ENCODE results near the gene DCHS1. TPM values are rescaled to one million over a fixed set of nuclear protein-coding genes. Genes with fewer than 3 reads are reported as not detected.

The DCHS1 gene
- total RNA-seq, 4 donors from 2014 or later, result 22.2 to 59.8 (median 37.8) TPM

DNA sequence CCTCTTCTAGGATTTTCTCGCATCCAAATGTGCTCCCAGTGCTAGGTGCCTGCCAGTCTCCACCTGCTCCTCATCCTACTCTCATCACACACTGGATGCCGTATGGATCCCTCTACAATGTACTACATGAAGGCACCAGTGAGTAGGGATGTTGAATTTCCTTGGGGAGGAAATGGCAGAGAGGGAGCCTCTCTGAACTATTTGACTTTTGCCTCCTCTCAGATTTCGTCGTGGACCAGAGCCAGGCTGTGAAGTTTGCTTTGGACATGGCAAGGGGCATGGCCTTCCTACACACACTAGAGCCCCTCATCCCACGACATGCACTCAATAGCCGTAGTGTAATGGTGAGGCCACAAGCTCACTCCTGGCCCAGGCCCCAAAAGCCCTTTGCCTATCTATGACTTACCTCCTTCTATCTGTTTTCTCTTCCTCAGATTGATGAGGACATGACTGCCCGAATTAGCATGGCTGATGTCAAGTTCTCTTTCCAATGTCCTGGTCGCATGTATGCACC lies 46.0 kb downstream of the DCHS1 start:
- 67 to 68% methylated on average over 3 of the region's 8 CpGs for WGBS, 2 donors (ENCODE audit: low coverage in 1 of 2)
- Histone ChIP-seq H3K4me3 (no peak overlapping the region), H3K36me3 (peaks cover 4 to 41% of the 10 kb centered on the region in 2 donors), H3K9me3 (no peaks in the 10 kb centered on the region), H3K27ac (peak overlapping the region; percentile 89 to 99 (median 98)), H3K4me1 (peaks cover 7 to 85% (median 34%) of the 10 kb centered on the region in 3 donors), H3K27me3 (no peaks in the 10 kb centered on the region)
- TF ChIP-seq, protein P1, sequence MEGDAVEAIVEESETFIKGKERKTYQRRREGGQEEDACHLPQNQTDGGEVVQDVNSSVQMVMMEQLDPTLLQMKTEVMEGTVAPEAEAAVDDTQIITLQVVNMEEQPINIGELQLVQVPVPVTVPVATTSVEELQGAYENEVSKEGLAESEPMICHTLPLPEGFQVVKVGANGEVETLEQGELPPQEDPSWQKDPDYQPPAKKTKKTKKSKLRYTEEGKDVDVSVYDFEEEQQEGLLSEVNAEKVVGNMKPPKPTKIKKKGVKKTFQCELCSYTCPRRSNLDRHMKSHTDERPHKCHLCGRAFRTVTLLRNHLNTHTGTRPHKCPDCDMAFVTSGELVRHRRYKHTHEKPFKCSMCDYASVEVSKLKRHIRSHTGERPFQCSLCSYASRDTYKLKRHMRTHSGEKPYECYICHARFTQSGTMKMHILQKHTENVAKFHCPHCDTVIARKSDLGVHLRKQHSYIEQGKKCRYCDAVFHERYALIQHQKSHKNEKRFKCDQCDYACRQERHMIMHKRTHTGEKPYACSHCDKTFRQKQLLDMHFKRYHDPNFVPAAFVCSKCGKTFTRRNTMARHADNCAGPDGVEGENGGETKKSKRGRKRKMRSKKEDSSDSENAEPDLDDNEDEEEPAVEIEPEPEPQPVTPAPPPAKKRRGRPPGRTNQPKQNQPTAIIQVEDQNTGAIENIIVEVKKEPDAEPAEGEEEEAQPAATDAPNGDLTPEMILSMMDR (IDR thresholded peaks at IDR 0.05), result no peak
- TF ChIP-seq EP300 (IDR thresholded peaks at IDR 0.05), result no peak
- no peak for TF ChIP-seq POLR2AphosphoS5 (IDR thresholded peaks at IDR 0.05)
- TF ChIP-seq POLR2A (IDR thresholded peaks at IDR 0.05), result no peak
- no peak for ATAC-seq

- Histone ChIP-seq H3K4me1 (peaks cover 7 to 86% (median 34%) of the 10 kb centered on the region in 3 donors), H3K27me3 (no peaks in the 10 kb centered on the region), H3K4me3 (peak overlapping the region in 1 of 2 donors; percentile 93), H3K9me3 (no peaks in the 10 kb centered on the region), H3K27ac (peak overlapping the region; percentile 89 to 99 (median 98)), H3K36me3 (peaks cover 4 to 37% of the 10 kb centered on the region in 2 donors)
- ATAC-seq, result no peak
- no peak for TF ChIP-seq EP300 (IDR thresholded peaks at IDR 0.05)
- peak in 1 of 2 donors; percentile 10 for TF ChIP-seq POLR2A (IDR thresholded peaks at IDR 0.05)
- TF ChIP-seq POLR2AphosphoS5 (IDR thresholded peaks at IDR 0.05), result peak; percentile 4
- TF ChIP-seq, protein P1 (IDR thresholded peaks at IDR 0.05), result no peak
- 67 to 87% methylated on average over 3 to 8 of the region's 14 CpGs for WGBS, 2 donors (ENCODE audit: low coverage in 1 of 2)
Observed at GRCh38 chr11:6608726-6609501, 46.7 kb downstream of the DCHS1 start.

- 79 to 84% methylated on average over 6 to 7 of the region's 9 CpGs for WGBS, 2 donors (ENCODE audit: low coverage in 1 of 2)
- Histone ChIP-seq H3K27me3 (no peaks in the 10 kb centered on the region), H3K9me3 (no peaks in the 10 kb centered on the region), H3K36me3 (peaks cover 4 to 37% of the 10 kb centered on the region in 2 donors), H3K27ac (peak overlapping the region; percentile 89 to 99 (median 98)), H3K4me3 (peak overlapping the region in 1 of 2 donors; percentile 93), H3K4me1 (peaks cover 7 to 79% (median 34%) of the 10 kb centered on the region in 3 donors)
- no peak for ATAC-seq
- no peak for TF ChIP-seq POLR2AphosphoS5 (IDR thresholded peaks at IDR 0.05)
- TF ChIP-seq, protein P1 (IDR thresholded peaks at IDR 0.05), result no peak
- no peak for TF ChIP-seq POLR2A (IDR thresholded peaks at IDR 0.05)
- no peak for TF ChIP-seq EP300 (IDR thresholded peaks at IDR 0.05)
Observed at GRCh38 chr11:6608011-6608410, 47.6 kb downstream of the DCHS1 start.

GRCh38 chr11:6607190-6607795 lies 48.3 kb downstream of the DCHS1 start:
- ATAC-seq, result no peak
- TF ChIP-seq, protein P1 (IDR thresholded peaks at IDR 0.05), result no peak
- TF ChIP-seq EP300 (IDR thresholded peaks at IDR 0.05) (no peak), POLR2A (IDR thresholded peaks at IDR 0.05) (no peak), POLR2AphosphoS5 (IDR thresholded peaks at IDR 0.05) (no peak)
- peaks cover 4 to 37% of the 10 kb centered on the region in 2 donors for H3K36me3 ChIP-seq
- no peaks in the 10 kb centered on the region for H3K9me3 ChIP-seq
- H3K4me1 ChIP-seq, result peaks cover 7 to 78% (median 38%) of the 10 kb centered on the region in 3 donors
- no peaks in the 10 kb centered on the region for H3K27me3 ChIP-seq
- peak overlapping the region in 1 of 2 donors; percentile 93 for H3K4me3 ChIP-seq
- peak overlapping the region; percentile 89 to 99 (median 98) for H3K27ac ChIP-seq
